Measurements from ENCODE around the gene GTF2F2. TPM values are rescaled to one million over a fixed set of nuclear protein-coding genes. Genes with fewer than 3 reads are reported as not detected.

GTF2F2 gene
- total and polyA plus RNA-seq, 2 experiments from 2014 or later, result 42.1 to 75.6 TPM

- Histone ChIP-seq H2AFZ (no peak overlapping the region), H3K27me3 (ENCODE audit: insufficient read depth) (no peaks in the 10 kb centered on the region), H3K4me2 (no peak overlapping the region), H3K79me2 (replicated peaks; ENCODE audit: insufficient read depth) (no peaks in the 10 kb centered on the region), H3K4me1 (ENCODE audit: insufficient read depth) (peaks cover 14% of the 10 kb centered on the region; the same call in 1 of the 2 replicates), H4K20me1 (replicated peaks; ENCODE audit: insufficient read depth) (no peaks in the 10 kb centered on the region), H3K27ac (ENCODE audit: low read depth) (no peak overlapping the region), H3K4me3 (no peak overlapping the region), H3K9me2 (ENCODE audit: insufficient read depth) (no peaks in the 10 kb centered on the region), H3F3A (replicated peaks; ENCODE audit: low read depth) (no peaks in the 10 kb centered on the region), H3K36me3 (ENCODE audit: insufficient read depth) (no peaks in the 10 kb centered on the region)
- ATAC-seq (no peak), DNase-seq (ENCODE audit: low spot score) (no peak)
- H3K9me3 Mint-ChIP-seq, result no peaks in the 10 kb centered on the region
- H3K27ac Mint-ChIP-seq, result no peak overlapping the region
- peaks cover 11% of the 10 kb centered on the region for H3K4me1 Mint-ChIP-seq
- H3K4me3 Mint-ChIP-seq, result no peak overlapping the region
- peaks cover 10% of the 10 kb centered on the region for H3K27me3 Mint-ChIP-seq (ENCODE audit: insufficient read depth, low read depth, poor library complexity)
- TF ChIP-seq CREB1 (CRISPR knock-in tag; IDR thresholded peaks at IDR 0.05; ENCODE audit: low read depth) (no peak), NANOG (IDR thresholded peaks at IDR 0.05; ENCODE audit: borderline replicate concordance) (no peak), EZH2phosphoT487 (IDR thresholded peaks at IDR 0.05; ENCODE audit: unreplicated experiment) (no peak), STAT1 (IDR thresholded peaks at IDR 0.05; ENCODE audit: unreplicated experiment) (no peak), REST (IDR thresholded peaks at IDR 0.05; ENCODE audit: unreplicated experiment) (no peak), CTCF (conservative IDR thresholded peaks at IDR 0.05; ENCODE audit: low read depth in 2 of 2) (no peak)
- H3K36me3 Mint-ChIP-seq (ENCODE audit: low read depth), result no peaks in the 10 kb centered on the region
These were observed 178.9 kb downstream of the GTF2F2 start for GRCh38 chr13:45299194-45299593.

- DNase-seq (ENCODE audit: low spot score), result no peak
- no peaks in the 10 kb centered on the region for H3K79me2 ChIP-seq (replicated peaks; ENCODE audit: insufficient read depth)
- H3K27me3 ChIP-seq (ENCODE audit: insufficient read depth), result no peaks in the 10 kb centered on the region
- no peaks in the 10 kb centered on the region for H3K36me3 Mint-ChIP-seq (ENCODE audit: low read depth)
- no peaks in the 10 kb centered on the region for H3F3A ChIP-seq (replicated peaks; ENCODE audit: low read depth)
- ATAC-seq, result peak; percentile 10; the same call in 2 of the 3 replicates
- no peak overlapping the region for H3K4me3 Mint-ChIP-seq
- no peaks in the 10 kb centered on the region for H3K9me3 Mint-ChIP-seq
- H3K4me3 ChIP-seq, result no peak overlapping the region
- no peak overlapping the region for H3K27ac Mint-ChIP-seq
- no peaks in the 10 kb centered on the region for H4K20me1 ChIP-seq (replicated peaks; ENCODE audit: insufficient read depth)
- peaks cover 14% of the 10 kb centered on the region; the same call in 1 of the 2 replicates for H3K4me1 ChIP-seq (ENCODE audit: insufficient read depth)
- no peak overlapping the region for H3K4me2 ChIP-seq
- peaks cover 8% of the 10 kb centered on the region for H3K27me3 Mint-ChIP-seq (ENCODE audit: insufficient read depth, low read depth, poor library complexity)
- no peak overlapping the region for H3K27ac ChIP-seq (ENCODE audit: low read depth)
- no peaks in the 10 kb centered on the region for H3K36me3 ChIP-seq (ENCODE audit: insufficient read depth)
- no peaks in the 10 kb centered on the region for H3K9me2 ChIP-seq (ENCODE audit: insufficient read depth)
- H2AFZ ChIP-seq, result no peak overlapping the region
- peaks cover 11% of the 10 kb centered on the region for H3K4me1 Mint-ChIP-seq
- no peak for TF ChIP-seq CREB1 (CRISPR knock-in tag; IDR thresholded peaks at IDR 0.05; ENCODE audit: low read depth)
- no peak for TF ChIP-seq STAT1 (IDR thresholded peaks at IDR 0.05; ENCODE audit: unreplicated experiment)
- no peak for TF ChIP-seq POLR2AphosphoS5 (IDR thresholded peaks at IDR 0.05; ENCODE audit: low read depth)
- no peak for TF ChIP-seq JUNB (IDR thresholded peaks at IDR 0.05; ENCODE audit: unreplicated experiment)
- TF ChIP-seq ETS1 (IDR thresholded peaks at IDR 0.05), result no peak
- TF ChIP-seq EZH2 (IDR thresholded peaks at IDR 0.05; ENCODE audit: low read depth, unreplicated experiment), result no peak
- no peak for TF ChIP-seq NANOG (IDR thresholded peaks at IDR 0.05; ENCODE audit: borderline replicate concordance)
- TF ChIP-seq ZNF114 (CRISPR knock-in tag; IDR thresholded peaks at IDR 0.05), result no peak
- TF ChIP-seq ZNF331 (CRISPR knock-in tag; IDR thresholded peaks at IDR 0.05; ENCODE audit: low read depth), result no peak
- no peak for TF ChIP-seq CTCF (conservative IDR thresholded peaks at IDR 0.05; ENCODE audit: low read depth in 2 of 2)
These were observed 180.1 kb downstream of the GTF2F2 start for GRCh38 chr13:45300190-45300985.

Measured in GM23338 (cell line).